Progenitor cell of endocrine pancreas (in vitro differentiated cells): ENCODE results near the gene HES6. TPM values are rescaled to one million over a fixed set of nuclear protein-coding genes. Genes with fewer than 3 reads are reported as not detected.
"Not testable (repeated sequence)": the region's sequence is repeated elsewhere in the genome, so short reads cannot be mapped to it uniquely, and the experiment has no call there.

Experiments
- DNase-seq: peaks from one replicate; pipeline ENCODE4 v3.0.0; 2021; ENCODE audit warnings: low spot score; ENCODE audit not compliant: unreplicated experiment
- H3K27ac Mint-ChIP-seq: 2 replicates; pipeline ENCODE4 v1.8.0; 2021; ENCODE audit warnings: mild to moderate bottlenecking, moderate library complexity, mixed read lengths
- H3K27me3 Mint-ChIP-seq: 2 replicates; pipeline ENCODE4 v1.8.0; 2021; ENCODE audit warnings: mixed read lengths
- H3K36me3 Mint-ChIP-seq: 2 replicates; pipeline ENCODE4 v1.8.0; 2022; ENCODE audit warnings: mixed read lengths; ENCODE audit not compliant: insufficient read depth
- H3K4me1 Mint-ChIP-seq: 2 replicates; pipeline ENCODE4 v1.8.0; 2021; ENCODE audit warnings: low read depth, mixed read lengths
- H3K4me3 Mint-ChIP-seq: 2 replicates; pipeline ENCODE4 v1.8.0; 2021; ENCODE audit warnings: low read depth, mild to moderate bottlenecking, moderate library complexity, mixed read lengths
- H3K9me3 Mint-ChIP-seq: 2 replicates; pipeline ENCODE4 v1.8.0; 2021; ENCODE audit warnings: low read depth, mixed read lengths
- CTCF ChIP-seq: fragments of 200-600 bp; sonication (generic); IDR thresholded peaks from one replicate; pipeline ENCODE4 v1.5.0; 2021; ENCODE audit warnings: antibody characterized with exemption, mild to moderate bottlenecking; ENCODE audit not compliant: unreplicated experiment
- total RNA-seq: library from RNA; stranded (reverse); gene quantifications from 2 replicates; pipeline ENCODE4 v1.2.1, GENCODE V29; 2021

Gene HES6
- total RNA-seq, 1 donor from 2014 or later, result 64.2 TPM

DNA sequence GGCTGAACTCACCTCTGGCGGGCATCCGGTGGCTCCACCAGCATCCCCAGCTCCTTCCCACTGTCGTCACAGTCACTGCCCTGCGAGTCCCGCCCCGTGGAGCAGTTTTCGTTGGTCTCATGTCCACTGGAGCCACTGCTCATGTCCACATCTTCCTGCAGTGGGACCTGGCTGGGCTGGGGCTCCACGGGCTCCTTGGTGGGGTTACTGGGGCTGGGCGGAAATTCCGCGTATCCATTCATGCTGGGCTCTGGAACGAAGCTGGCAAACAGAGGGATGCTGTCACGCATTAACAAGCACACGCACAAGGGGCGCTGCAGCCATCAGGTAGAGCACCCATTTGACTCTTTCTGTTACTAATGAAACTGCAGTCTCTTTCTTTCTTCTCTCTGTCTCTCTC, 37.9 kb upstream of the HES6 start:
- peak overlapping the region; percentile 6 for H3K27ac Mint-ChIP-seq
- no peaks in the 10 kb centered on the region for H3K27me3 Mint-ChIP-seq
- peaks cover 16% of the 10 kb centered on the region for H3K4me1 Mint-ChIP-seq
- no peak overlapping the region for H3K4me3 Mint-ChIP-seq
- no peak for DNase-seq
- no peaks in the 10 kb centered on the region for H3K9me3 Mint-ChIP-seq
- peaks cover 16% of the 10 kb centered on the region for H3K36me3 Mint-ChIP-seq
- peak; percentile 42 for TF ChIP-seq CTCF

GRCh38 chr2:238274152-238274865, 34.5 kb upstream of the HES6 start:
- Mint-ChIP-seq H3K27me3 (no peaks in the 10 kb centered on the region), H3K4me1 (peaks cover 20% of the 10 kb centered on the region), H3K9me3 (no peaks in the 10 kb centered on the region), H3K36me3 (peaks cover 25% of the 10 kb centered on the region), H3K27ac (no peak overlapping the region), H3K4me3 (no peak overlapping the region)
- DNase-seq, result no peak
- TF ChIP-seq CTCF, result no peak

- not testable (repeated sequence) for H3K27me3 Mint-ChIP-seq, DNase-seq, H3K27ac Mint-ChIP-seq, H3K9me3 Mint-ChIP-seq, H3K4me3 Mint-ChIP-seq
- peaks cover 25% of the 10 kb centered on the region for H3K36me3 Mint-ChIP-seq
- peaks cover 16% of the 10 kb centered on the region for H3K4me1 Mint-ChIP-seq
These were observed 33.6 kb upstream of the HES6 start for GRCh38 chr2:238273433-238273832.

DNA sequence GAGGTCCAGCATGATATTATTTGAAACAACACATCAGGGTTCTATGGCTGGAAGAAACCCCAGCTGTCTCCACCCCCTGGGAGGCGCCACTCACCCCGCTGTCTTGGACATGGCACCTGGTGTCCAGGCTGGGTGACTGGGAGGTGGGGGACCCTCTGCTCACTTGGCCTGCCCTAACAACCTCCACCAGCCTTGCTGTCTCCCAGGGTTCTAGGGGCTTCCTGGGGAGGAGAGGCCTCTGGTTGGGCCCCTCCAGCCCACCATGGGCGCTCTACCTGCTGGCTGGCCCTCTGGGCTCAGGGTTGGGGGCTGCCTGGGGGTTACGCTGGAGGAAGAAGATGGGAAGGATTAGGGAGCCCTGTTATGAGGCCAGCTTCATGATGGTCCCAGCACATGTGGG, 32.3 kb upstream of the HES6 start:
- Mint-ChIP-seq H3K27me3 (no peaks in the 10 kb centered on the region), H3K9me3 (no peaks in the 10 kb centered on the region), H3K36me3 (peaks cover 28% of the 10 kb centered on the region), H3K27ac (peak overlapping the region; percentile 53), H3K4me3 (no peak overlapping the region), H3K4me1 (peaks cover 13% of the 10 kb centered on the region)
- TF ChIP-seq CTCF, result no peak
- no peak for DNase-seq

GRCh38 chr2:238271686-238272085, 31.8 kb upstream of the HES6 start:
- not testable (repeated sequence) for H3K9me3 Mint-ChIP-seq, H3K27me3 Mint-ChIP-seq, DNase-seq
- peak overlapping the region; percentile 25 for H3K4me3 Mint-ChIP-seq
- H3K4me1 Mint-ChIP-seq, result peaks cover 13% of the 10 kb centered on the region
- H3K27ac Mint-ChIP-seq, result peak overlapping the region; percentile 53
- H3K36me3 Mint-ChIP-seq, result peaks cover 30% of the 10 kb centered on the region

GRCh38 chr2:238271061-238271554, 31.3 kb upstream of the HES6 start:
- Mint-ChIP-seq H3K4me3 (no peak overlapping the region), H3K27me3 (no peaks in the 10 kb centered on the region), H3K4me1 (peaks cover 13% of the 10 kb centered on the region), H3K9me3 (no peaks in the 10 kb centered on the region), H3K36me3 (peaks cover 27% of the 10 kb centered on the region), H3K27ac (no peak overlapping the region)
- TF ChIP-seq CTCF, result no peak
- no peak for DNase-seq
